Inflammatory macrophage treated with lipopolysaccharide for 4 hours (primary cell): Measurements from ENCODE around the gene KCTD1.

Experiments
- DNase-seq: peaks from one replicate; pipeline ENCODE4 v3.0.0-alpha.2; 2020

KCTD1 gene

DNA sequence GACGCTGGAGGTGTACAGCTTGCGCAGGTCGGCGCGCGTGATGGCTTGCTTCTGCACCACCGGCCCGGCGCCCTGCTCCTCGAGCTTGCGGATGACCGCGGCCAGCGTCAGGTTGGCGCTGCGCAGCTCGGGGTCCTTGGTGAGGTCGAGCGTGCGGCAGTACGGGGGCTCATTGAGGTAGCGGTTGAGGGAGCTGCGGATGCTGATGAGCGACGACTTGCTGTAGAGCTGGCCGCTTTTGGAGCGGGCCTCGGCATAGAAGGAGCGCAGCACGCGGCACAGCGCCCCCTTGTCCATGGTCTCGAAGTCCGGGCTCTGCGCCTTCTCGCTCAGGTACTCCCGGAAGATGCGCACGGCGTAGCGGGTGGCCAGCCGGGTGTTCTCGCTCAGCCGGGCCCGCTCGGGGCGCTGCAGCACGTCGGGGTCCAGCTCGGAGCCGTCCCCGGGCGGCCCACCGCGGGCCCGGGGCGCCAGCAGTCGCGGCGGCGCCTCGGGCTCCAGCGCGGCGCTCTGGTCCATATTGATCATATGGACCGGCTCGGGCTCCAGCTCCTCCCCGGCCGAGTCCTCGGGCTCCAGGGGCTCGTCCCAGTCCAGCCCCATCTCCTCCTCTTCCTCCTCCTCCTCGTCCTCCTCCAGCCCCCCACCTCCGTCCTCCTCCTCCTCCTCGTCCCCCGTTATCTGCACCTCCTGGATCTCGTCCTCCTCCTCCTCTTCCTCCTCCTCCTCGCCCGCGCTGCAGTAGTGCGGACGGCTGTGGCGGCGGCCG lies 523 bp downstream of the KCTD1 start:
- peak; percentile 52 for DNase-seq

DNA sequence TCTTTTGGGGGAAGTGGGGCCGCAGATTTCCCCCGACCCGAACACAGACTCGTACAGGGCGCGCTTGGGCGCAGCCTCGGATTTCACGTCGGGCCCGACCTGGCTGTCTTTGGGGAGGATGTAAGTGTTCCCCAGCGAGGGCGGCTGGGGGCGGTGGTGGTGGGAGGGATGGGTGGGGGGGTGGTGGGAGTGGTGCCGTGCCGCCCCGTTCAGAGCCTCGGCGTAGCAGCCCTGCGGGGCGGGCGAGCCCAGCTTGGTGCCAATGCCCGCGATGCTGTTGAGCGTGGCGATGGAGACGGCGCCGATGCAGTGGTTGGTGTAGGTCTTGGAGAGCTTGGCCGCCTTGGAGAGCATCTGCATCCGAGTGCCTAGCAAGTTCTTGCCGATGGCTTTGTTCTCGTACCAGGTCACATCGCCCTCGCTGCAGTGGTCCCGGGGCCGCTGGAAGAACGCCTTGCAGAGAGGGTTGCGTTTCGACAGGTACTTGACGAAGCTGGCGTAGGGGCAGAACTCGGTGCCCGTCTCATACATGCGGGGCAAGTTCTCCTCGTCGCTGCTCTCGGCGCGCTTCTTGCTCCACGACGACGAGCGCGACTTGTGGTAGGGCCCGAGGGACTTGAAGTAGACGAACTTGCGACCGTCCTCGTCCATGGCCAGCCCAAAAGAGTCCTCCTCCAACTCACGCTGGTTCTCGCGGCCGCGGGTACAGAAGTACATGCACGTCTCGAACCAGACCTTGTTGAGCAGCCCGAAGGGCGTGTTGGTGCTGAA lies 1.3 kb downstream of the KCTD1 start:
- DNase-seq = no peak

DNA sequence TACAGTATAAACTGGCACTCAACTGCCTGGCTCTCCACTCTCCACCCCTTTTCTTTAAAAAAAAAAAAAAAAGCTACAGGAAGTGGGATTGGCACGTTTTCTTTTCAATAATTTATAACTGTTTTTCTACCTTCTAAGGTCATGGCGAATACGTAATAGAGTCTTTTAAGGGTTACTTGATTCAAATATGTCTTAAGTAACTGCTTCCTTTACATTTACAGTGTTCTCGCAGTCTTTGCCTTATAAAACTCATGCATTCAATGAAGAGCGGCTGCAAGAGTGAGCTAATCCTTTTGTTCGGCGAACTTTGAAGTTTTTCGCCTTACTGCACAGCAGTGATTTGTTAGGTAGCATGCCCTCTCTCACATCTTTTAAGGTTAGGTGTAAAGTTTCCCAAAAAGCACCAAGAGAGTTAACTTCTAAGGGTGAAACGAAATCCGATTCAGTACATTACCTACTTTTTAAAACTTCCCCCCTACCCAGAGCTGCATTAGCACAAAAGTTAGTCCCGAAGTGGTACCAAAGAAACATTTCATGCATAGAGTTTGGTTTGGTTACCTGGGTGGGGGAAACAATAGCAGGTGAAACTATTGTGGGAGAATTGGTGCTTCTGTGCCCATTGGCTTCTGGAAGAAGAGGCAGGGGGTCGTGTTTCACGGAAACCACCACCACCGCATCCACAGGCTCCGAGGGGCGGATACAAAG lies 2.0 kb downstream of the KCTD1 start:
- DNase-seq = no peak

DNA sequence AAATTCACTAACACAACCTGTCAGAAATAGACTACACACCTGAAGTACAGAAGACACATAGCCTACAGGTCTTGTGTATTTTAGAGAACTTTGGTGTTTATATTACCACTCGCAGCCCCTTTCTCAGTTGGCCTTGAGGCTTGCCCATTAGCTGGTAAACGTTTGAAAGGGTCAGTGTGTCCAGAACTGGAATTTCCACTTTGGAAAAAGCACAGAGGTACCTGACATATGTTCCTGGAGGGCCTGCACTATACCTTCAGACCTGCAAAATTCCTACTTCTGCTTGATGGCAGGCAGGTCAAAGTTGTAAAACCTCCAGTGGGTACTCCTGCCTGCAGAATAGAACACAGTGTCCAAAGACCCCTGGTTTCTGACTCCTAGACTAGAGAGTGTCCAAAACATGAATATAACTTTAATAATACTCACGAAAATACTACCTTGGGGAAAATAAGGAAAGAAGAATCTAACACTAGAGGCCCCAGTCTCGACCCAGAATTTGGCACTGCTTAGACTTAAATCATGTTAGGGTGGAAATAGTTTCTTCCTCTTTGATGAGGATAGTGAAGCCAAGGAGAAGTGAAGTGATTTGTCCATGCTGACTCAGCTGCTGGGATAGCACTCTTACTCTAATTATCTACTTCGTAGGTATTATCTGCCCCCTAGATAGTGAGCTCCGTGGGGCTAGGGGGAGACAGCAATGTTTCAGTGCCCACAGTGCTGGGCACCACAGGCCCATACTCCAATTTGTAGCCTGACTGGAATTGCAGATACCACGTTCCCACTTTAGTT lies 2.8 kb downstream of the KCTD1 start:
- DNase-seq = peak; percentile 15

DNA sequence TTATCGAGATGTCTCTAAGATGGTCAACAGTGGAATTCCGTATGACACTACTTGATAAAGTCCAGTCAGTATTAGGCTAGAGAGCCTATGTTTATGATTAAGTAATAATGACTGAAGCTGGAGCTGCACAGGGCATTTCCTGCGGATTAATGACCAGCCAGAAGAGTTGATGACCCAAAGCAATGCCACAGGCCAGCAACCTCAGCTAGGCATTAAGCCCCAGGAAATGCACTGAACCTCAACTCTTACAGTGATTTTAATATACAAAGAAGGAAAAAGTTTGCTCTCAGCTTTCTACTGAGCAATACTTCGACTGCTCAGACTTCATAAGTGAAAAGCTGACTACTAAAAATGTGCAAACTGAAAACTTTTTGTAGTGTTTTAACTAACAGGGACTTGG lies 3.9 kb downstream of the KCTD1 start:
- DNase-seq = no peak

DNA sequence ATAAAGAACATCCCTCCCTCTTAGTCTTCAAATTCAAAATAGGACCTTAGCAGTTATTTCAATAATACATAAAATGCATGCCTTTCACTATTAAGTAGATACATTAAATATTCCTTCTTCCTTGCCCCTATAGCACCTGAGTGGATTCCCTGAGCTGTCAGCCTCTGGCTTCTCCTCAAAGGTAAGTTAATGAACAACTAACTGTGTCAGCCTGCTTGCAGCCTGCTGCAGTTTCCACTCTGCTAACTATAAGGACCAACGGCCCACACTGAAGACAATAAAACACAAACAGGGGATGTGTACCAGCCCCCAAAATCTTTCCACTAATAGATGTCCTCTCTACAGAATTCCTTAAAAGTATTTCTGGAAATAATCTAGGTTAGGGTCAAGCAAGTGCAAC lies 5.0 kb downstream of the KCTD1 start:
- DNase-seq = no peak

DNA sequence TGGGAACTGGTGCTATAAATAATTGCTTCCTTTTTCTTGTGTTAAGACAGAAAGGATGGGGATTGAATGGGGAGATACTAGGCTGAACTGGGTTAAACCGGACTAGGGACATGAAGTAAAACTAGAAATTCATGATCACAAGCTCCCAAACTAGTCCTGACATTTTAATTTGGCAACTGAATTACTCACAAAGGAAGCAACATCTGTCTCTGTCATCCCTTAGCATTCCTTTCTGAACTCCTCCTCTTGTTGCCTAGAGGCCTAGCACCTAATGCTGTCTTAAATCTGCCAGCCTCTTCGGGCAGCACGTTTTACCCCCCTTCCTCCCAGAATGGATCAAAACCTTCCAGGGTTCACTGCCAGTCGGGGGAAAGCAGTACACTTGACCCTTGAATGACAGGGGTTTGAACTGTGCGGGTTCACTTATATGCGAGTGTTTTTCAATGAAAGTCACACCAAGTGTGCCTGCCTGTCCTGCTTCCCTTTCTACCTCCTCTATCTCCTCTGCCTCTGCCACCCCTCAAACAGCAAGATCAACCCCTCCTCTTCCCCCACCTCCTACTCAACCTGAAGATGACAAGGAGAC lies 8.2 kb downstream of the KCTD1 start:
- no peak for DNase-seq

DNA sequence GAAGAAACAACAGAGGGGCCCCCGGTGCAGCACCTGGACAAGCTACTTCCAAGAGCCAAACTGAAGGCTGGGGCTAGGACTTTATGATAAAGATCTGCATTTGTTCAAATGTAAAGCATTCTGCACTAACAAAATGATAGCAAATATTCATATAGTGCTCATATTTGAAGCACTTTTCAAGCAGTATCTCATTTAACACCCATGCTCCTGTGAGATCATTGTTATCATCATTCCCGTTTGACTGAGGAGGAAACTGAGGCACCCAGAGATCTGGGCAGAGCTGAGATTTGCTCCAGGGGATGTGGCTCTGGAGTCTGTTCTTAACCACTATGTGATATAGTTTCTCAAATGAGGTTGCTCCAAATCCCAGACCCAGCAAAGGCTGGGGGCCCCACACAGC lies 9.8 kb downstream of the KCTD1 start:
- no peak for DNase-seq

DNA sequence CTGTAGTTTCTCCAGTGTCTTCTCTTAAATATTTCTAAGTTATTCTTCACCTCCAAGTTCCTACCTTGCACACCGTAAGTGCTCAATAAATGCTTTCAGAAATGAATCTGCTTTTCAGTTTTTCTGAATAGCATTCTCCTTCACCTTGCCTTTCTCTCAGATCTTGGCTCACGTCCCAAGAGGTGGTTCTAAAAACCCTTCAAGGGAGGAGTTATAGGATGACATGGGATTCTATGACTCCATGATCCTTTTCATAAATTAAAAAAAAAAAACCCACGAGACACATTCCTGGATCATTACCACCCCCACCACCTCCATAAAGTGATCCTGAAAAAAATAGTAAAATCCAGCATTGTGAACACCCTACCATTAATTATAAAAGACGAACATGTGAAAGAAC lies 11.7 kb downstream of the KCTD1 start:
- no peak for DNase-seq

DNA sequence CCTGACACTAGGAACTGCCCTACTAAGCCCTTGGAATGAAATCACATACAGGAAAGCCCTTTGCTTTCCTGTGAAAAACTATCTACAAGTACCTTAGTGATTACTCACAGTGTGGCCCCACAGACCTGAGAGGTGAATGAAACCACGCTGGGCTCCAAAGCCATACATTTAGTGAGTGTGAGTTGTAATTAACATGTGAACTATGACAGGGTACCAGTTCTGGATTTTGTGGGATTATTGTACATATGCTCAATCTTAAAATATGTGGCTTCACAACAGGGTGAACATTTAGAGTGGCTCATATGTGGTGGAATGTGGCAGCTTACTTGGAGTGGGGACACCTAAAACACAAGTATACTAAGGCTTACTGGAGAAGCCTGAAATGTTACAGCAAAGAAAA lies 12.3 kb downstream of the KCTD1 start:
- no peak for DNase-seq

DNA sequence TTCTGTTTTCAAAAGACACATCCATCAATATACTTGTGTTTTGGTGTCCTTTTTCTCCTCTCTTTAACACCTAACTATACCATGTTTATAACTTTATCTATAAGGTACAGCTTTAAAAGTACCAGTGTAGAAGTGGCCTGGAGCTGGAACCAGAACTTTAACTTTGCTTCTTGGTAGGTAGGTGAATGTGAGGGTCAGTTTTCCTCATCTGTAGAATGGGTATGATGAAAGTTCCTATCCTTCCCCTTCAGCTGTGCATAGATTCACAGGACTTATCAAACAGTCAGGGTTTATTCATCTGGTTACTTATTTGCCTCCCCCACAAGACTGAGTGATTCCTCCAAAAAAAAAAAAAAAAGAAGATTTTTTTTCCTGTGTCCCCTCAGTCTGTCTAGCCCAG lies 12.7 kb downstream of the KCTD1 start:
- DNase-seq = no peak

DNA sequence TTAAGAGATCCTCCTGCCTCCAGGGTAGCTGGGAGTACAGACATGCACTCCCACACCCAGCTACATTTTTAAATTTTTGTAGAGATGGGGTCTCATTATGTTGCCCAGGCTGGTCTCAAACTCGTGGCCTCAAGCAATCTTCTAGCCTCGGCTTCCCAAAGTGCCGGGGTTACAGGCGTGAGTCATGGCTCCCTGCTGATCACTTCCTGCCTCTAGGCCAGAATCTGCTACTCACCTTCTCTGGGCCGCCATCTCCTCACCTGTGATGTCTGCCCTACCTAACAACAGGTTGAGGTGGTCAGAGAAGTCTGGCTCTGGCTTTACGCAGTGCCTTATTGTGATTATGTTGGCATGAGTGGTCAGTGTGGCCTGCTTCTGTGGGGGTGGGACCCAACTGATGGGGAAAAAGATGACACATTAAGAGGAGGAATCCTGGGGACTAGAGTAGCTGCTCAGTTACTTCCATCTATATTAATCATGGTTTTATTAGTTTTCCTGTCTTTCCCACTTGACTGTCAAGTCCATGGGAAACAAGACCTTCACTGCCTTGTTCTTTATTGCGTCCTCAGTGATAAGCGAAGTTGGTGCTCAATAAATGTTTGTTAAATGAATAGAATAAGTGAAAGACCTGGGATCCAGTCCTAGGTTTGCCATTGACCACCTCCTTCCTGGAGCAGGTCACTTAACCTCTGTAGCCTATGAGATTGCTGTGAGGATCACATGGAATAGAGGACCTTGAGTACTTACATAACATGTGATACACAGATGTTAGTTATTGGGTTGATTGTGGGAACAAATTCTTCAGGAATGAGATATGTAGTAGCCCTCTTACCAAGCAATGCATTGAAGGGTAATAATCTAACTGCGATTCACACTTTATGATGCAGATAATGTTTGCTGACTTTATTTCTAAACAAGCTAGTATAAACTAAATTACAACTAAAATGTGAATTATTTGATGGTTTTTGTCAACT lies 15.7 kb downstream of the KCTD1 start:
- no peak for DNase-seq

DNA sequence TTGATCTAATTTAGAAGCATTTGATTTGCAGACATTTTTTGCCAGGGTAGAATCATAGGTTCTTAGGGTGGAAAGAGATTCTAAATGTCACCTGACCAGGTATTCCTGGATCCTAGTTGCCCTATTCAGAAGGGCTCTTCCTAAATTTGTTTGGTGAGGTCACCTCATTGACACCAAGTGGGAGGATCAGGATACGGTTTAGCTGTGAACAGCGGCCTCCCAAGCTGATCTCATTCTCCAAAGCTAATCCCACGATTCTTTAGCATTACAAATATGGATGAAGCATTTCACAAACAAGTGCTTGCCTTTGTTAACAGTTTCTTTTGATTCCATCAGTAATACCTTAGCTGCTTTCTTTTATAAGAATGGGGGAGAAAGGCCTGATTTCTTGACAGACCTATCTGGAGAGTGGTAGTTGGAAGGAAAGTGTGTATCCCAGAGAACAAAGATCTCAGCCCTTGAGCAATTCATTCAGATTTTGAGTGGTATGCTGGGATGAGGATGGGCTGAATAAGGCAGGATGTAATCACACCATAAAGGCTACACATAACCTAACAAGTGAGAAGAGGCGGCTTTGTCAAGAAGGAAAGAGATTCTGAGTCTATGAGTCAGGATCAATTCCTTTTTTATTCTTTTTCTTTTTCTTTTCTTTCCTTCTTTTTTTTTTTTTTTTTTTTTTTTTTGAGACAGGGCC lies 16.6 kb downstream of the KCTD1 start:
- DNase-seq = no peak

DNA sequence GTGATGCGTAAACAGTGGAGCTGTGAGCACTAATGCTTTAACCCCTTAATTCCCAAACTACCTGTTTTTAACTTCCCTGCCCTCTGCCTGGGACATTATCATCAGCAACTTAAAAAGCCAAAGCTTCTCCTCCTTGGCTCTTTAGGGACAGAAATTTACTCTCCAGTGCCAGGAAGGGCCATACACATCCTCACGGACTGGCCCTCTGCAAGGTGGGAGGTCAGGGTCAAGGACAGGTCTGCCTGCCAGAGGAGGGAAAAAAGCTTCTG lies 21.5 kb downstream of the KCTD1 start:
- DNase-seq = no peak

DNA sequence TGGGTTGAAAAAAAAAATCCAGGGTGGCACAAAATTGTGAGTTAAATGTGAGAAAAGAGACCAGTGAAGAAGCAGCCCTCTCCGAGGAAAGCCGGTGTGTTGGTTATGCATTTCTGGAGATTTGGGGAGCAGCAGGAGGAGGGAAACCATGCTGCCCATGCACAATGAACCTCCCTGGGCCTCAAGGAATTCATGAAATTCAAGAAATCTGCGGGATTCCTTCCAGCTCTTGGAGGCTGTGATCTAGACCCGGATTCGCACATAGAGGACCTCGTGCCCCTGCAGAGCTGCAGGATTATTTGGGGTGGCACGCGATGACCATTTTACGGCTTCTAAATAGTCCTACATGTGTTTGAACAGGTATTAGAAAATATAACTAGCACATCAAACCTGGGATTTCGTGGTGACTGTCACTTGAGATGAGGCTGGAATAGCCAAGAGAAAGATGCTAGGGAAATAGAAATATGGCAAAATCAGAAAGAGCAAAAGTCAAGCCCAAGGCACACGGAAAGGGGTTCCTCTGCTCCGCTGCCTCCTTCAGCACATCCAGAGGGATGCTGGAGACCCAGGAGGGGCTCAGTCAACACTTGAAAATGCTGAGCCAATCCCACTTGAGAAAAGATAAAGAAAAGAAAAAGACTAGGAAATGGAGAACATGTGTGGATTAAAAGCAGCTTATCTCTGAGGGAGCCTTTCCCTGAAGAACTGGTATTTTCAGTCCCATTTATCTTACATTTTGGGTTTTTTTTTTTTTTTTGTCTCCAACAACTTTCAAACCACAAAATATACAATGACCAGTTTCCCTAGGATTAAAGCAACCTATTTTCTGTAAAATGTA lies 22.0 kb downstream of the KCTD1 start:
- no peak for DNase-seq

DNA sequence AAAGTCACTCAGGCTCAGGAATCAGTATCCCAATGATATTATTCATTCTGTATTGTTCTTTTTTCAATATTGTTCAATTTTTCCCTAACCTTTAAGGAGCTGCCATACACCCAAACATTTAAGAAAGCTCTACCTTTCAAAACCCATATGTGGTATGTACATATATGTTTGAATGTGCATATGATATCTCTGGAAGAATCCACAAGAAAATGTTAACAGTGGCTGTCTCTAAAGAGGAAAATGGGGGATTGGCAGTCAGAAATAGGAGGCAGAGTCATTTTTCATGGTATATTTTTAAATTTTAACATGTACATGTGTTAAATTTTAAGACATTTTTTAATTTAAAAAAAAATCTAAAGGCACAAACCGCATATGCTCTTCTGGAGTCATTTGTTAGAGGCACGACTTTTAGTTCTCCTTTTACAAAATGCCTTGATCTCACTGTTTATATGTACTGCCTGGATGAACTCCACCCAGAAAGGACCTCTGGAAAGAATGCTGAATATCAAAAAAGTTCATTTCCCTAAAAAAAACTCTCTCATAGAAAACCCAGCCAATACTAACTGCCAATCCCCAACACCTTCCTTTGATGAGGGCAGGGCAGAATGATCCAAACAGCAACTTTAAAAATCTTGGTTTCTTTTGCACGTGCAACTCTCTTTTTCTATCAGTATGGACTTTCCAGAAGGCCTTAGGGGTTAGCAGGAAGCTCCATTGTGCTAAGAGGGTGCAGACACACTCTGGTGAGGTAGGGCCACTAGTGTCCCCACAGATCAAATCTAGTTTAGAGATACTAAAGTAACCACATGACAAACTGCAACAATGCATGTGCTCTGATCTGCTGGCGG lies 23.6 kb downstream of the KCTD1 start:
- no peak for DNase-seq

DNA sequence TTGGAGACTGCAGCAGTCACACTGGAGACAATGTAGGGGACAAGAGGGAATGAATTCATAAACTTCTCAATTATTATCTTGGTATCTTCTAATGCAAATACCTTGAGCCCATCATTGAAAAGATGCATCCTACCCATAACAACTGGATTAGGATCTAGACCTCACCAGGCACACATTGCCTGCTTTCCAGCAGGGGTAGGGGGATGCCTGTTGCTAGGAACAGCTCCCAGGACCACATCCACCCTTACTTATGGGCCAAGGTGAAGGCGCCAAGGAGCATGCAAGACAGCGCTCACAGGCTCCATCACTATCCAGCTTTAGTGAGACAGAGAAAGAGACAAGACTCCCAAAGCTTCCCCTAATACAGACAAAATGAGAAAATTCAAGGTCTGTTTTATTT lies 24.4 kb downstream of the KCTD1 start:
- no peak for DNase-seq

DNA sequence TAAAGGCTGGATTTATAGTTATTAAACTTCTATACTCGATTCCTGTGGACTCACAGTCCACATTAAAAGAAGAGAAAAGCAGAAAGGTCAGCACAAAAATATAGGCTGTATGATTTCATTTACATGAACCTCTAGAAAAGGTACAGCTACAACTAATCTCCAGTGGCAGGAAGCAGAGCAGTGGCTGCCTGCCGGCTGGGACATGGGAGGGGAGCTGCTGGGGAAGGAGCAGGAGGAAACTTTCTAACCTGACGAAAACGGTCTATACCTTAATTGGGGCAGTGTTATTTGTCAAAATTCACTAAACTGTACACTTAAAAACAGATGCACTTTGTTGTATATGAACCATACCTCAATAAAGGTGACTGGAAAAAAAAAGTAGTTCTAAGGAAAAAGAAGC lies 26.7 kb downstream of the KCTD1 start:
- no peak for DNase-seq

DNA sequence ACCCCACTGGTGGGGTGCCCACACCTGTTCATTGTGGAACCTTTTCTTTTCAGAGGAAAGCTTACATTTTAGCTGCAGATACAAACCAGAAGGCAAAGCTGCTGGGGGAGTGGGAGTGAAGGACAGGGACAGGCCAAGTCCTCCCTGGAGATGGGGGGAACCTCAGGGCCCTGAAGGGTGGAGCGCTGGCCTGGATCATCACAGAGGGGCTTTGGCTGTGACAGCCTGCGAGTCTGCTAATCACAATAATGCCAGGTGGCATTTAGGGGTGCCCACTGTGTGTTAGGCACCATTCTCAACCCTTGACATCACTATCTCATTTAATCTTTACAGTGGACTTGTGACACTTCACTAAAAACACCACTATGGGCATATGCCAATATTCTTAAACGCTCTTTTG lies 27.4 kb downstream of the KCTD1 start:
- no peak for DNase-seq
